ENCODE measurements around the gene TMEM244. TPM values are rescaled to one million over a fixed set of nuclear protein-coding genes. Genes with fewer than 3 reads are reported as not detected.

Gene TMEM244, protein sequence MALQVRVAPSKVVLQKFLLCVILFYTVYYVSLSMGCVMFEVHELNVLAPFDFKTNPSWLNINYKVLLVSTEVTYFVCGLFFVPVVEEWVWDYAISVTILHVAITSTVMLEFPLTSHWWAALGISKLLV
- total RNA-seq = not detected
- not detected for polyA plus RNA-seq
- long read RNA-seq, donor 1 = 0 reads
- long read RNA-seq, donor 2 = 0 reads

DNA sequence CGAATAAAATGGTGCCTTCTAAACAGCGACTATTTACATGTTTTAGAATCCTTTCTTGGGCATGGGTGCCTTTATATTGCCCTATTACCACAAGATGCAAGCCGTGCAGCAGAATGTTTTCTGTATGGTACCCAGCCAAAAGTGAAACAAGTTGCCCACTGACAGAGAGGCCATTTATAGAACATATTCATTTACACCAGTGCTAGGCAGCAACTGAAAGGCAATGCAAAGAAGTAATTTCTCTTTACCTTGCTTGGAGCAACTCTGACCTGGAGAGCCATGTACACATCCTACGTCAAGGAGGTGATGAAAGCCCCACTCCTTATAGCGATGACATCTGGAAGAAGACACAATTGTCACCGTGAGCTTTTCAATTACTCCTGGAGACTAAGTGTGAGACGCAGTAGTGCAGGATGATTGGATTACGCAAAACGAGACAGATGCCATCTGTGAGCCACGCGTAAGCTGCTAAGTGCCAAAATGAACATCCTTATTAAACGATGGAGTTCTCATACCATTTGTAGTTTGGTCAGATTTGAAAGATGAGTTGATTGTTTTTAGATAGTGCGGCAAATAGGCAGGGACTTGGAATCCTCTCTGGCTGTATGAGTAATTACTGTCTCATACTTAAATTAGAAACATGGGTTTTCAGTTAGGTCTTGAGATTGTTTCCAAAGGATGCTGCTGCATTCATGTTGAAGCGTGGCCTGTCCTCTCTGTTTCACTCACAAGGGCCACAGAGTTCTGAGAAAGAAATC lies at the start of gene TMEM244:
TSS of gene TMEM244 (minus strand) at position 408 of the 758 bp plus-strand sequence. CDS start at position 281, 127 bp downstream.
- peak within 1 kb of the TSS; percentile 2 to 71 (median 34) for H3K27ac ChIP-seq
- intact Hi-C loops (cut with DNase I; ENCODE audit: low total_unique reads) = no loop called here

DNA sequence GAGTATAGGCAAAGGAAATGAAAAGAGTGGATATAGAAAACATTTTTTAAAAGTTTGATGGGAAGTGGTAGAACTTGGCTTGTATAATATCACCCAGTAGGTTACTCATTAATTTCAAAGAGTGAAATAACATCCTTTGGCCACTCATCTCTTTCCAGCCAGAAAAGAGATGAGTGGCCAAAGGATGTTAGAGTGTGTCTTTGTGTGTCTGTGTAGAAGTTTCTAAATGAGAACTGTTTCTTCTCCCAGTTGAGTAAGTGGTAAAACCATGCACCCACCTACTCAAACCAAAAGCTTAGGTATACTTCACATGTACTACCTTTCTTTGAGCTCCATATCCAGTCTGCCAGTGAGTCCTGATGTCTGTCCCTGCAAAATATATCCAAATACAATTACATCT lies 47.7 kb upstream of the TMEM244 start:
- Histone ChIP-seq H3K9me3 (no peaks in the 10 kb centered on the region), H3K36me3 (no peaks in the 10 kb centered on the region), H3K4me3 (no peak overlapping the region), H3K27me3 (replicated peaks in 1 of 7) (no peaks in the 10 kb centered on the region), H3K27ac (no peak overlapping the region), H3K4me1 (peaks cover 0 to 7% (median 0%) of the 10 kb centered on the region in 6 donors)
- DNase-seq = no peak
- intact Hi-C loops (cut with DNase I; ENCODE audit: low total_unique reads) = no loop called here
- no peak for TF ChIP-seq POLR2A (IDR thresholded peaks at IDR 0.05)
- TF ChIP-seq POLR2AphosphoS5 (IDR thresholded peaks at IDR 0.05) = no peak
- TF ChIP-seq, protein P1, sequence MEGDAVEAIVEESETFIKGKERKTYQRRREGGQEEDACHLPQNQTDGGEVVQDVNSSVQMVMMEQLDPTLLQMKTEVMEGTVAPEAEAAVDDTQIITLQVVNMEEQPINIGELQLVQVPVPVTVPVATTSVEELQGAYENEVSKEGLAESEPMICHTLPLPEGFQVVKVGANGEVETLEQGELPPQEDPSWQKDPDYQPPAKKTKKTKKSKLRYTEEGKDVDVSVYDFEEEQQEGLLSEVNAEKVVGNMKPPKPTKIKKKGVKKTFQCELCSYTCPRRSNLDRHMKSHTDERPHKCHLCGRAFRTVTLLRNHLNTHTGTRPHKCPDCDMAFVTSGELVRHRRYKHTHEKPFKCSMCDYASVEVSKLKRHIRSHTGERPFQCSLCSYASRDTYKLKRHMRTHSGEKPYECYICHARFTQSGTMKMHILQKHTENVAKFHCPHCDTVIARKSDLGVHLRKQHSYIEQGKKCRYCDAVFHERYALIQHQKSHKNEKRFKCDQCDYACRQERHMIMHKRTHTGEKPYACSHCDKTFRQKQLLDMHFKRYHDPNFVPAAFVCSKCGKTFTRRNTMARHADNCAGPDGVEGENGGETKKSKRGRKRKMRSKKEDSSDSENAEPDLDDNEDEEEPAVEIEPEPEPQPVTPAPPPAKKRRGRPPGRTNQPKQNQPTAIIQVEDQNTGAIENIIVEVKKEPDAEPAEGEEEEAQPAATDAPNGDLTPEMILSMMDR (IDR thresholded peaks at IDR 0.05 in 8 of 11, conservative IDR thresholded peaks at IDR 0.05 in 3 of 11) = no peak

More for the DNA sequence above, at the start of gene TMEM244:
- TF ChIP-seq POLR2A (IDR thresholded peaks at IDR 0.05) (no peak), POLR2AphosphoS5 (IDR thresholded peaks at IDR 0.05) (no peak)
- TF ChIP-seq, protein P1 (IDR thresholded peaks at IDR 0.05 in 8 of 11, conservative IDR thresholded peaks at IDR 0.05 in 3 of 11) = no peak
- Histone ChIP-seq H3K4me1 (peaks cover 0 to 4% (median 0%) of the 10 kb centered on the region in 6 donors), H3K4me3 (peak within 1 kb of the TSS in 2 of 8 donors; percentile 9 to 50), H3K27me3 (replicated peaks in 1 of 7) (no peaks in the 10 kb centered on the region), H3K9me3 (peaks cover 0 to 5% (median 0%) of the 10 kb centered on the region in 8 donors), H3K36me3 (no peaks in the 10 kb centered on the region)
- WGBS, 5 donors = 83 to 90% (median 86%) methylated on average over 14 of the region's 14 CpGs
- DNase-seq = no peak

DNA sequence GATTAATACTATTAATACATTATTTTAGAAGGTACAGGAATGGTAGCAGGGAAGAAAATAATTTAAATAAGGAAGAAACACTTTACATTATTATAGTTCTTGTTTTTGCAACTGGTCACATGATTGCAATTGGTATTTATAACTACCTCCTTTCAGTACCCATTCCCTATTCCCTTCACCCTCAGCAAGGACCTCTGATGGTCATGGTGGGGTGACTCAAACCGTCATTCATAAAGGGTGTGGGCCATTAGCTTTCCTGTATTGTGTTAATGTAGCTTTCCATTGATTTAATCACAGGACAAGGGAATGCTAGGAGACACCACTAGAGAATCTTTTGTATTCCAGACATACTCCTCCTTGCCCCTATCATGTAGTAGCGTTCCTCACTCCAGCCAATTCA lies 47.2 kb upstream of the TMEM244 start:
- WGBS, 5 donors = 73 to 86% (median 74%) methylated on average over 2 of the region's 2 CpGs

More for the DNA sequence above, 47.2 kb upstream of the TMEM244 start:
- no peak for DNase-seq
- H3K4me1 ChIP-seq = peaks cover 0 to 7% (median 0%) of the 10 kb centered on the region in 6 donors
- H3K27ac ChIP-seq = no peak overlapping the region
- H3K36me3 ChIP-seq = no peaks in the 10 kb centered on the region
- intact Hi-C loops (cut with DNase I; ENCODE audit: low total_unique reads) = no loop called here
- H3K9me3 ChIP-seq = no peaks in the 10 kb centered on the region
- no peak overlapping the region for H3K4me3 ChIP-seq
- H3K27me3 ChIP-seq (replicated peaks in 1 of 7) = no peaks in the 10 kb centered on the region
- TF ChIP-seq, protein P1 (IDR thresholded peaks at IDR 0.05 in 8 of 11, conservative IDR thresholded peaks at IDR 0.05 in 3 of 11) = no peak
- TF ChIP-seq POLR2AphosphoS5 (IDR thresholded peaks at IDR 0.05) (no peak), POLR2A (IDR thresholded peaks at IDR 0.05) (no peak)
